ENCODE results near the gene LPCAT2.

- no peak for TF ChIP-seq CTCF (conservative IDR thresholded peaks at IDR 0.05; ENCODE audit: low read depth in 2 of 2)
- TF ChIP-seq ZNF331 (CRISPR knock-in tag; IDR thresholded peaks at IDR 0.05; ENCODE audit: low read depth): no peak
- TF ChIP-seq EZH2 (IDR thresholded peaks at IDR 0.05; ENCODE audit: low read depth, unreplicated experiment): no peak
- no peak for TF ChIP-seq POLR2AphosphoS5 (IDR thresholded peaks at IDR 0.05; ENCODE audit: low read depth)
- no peak for TF ChIP-seq EZH2phosphoT487 (IDR thresholded peaks at IDR 0.05; ENCODE audit: unreplicated experiment)
- no peak for TF ChIP-seq REST (IDR thresholded peaks at IDR 0.05; ENCODE audit: unreplicated experiment)
- TF ChIP-seq CREB1 (CRISPR knock-in tag; IDR thresholded peaks at IDR 0.05; ENCODE audit: low read depth): no peak
- TF ChIP-seq JUNB (IDR thresholded peaks at IDR 0.05; ENCODE audit: unreplicated experiment): no peak
These were observed 20.6 kb upstream of the LPCAT2 start for GRCh38 chr16:55488306-55488705.
